Ovary (tissue), 9 donors: ENCODE results near the gene DSCAML1. TPM values are rescaled to one million over a fixed set of nuclear protein-coding genes. Genes with fewer than 3 reads are reported as not detected.

Source experiments
- DNase-seq, 5 donors: peaks; one replicate each; pipeline ENCODE4 v3.0.0-alpha.2; 2019 to 2020
- H3K27ac ChIP-seq, 2 donors: fragments of 200-600 bp; one replicate each; pipeline versions ENCODE4 v1.5.1 to v1.8.0; 2019 to 2022
- H3K27me3 ChIP-seq: fragments of 200-600 bp; one replicate; pipeline ENCODE4 v1.8.0; 2022
- H3K36me3 ChIP-seq: fragments of 200-600 bp; sonication (generic); one replicate; pipeline ENCODE4 v1.5.1; 2019
- H3K4me1 ChIP-seq: one replicate; pipeline ENCODE4 v1.8.1; 2013; ENCODE audit warnings: mild to moderate bottlenecking, moderate library complexity; ENCODE audit not compliant: insufficient read depth
- H3K4me3 ChIP-seq: fragments of 200-600 bp; sonication (generic); one replicate; pipeline ENCODE4 v1.5.1; 2017
- H3K9me3 ChIP-seq, 2 donors: fragments of 200-600 bp in 1 of 2; sonication (generic) in 1 of 2; one replicate each; pipeline versions ENCODE4 v1.5.1 to v1.8.1; 2013 to 2019; ENCODE audit warnings: mild to moderate bottlenecking in 1 of 2, moderate library complexity in 1 of 2
- EP300 ChIP-seq: sonication (generic); formaldehyde crosslinking; IDR thresholded peaks from one replicate; pipeline ENCODE4 v1.6.1; 2017; ENCODE audit warnings: antibody characterized with exemption
- POLR2A ChIP-seq: fragments of 450-650 bp; IDR thresholded peaks from one replicate; pipeline ENCODE4 v1.6.1; 2017; ENCODE audit warnings: antibody characterized with exemption, mild to moderate bottlenecking, moderate library complexity
- WGBS, 3 donors: extraction: QIAGEN DNeasy Blood & Tissue Kit in 1 of 3; methylation state at CpG; one replicate each; pipeline versions ENCODE4 v1.1.5 to v1.1.7; 2013 to 2017; 5-methylcytosine and 5-hydroxymethylcytosine counted together
- intact Hi-C, 4 donors: fragments of 100-400 bp; cut with DNase I; formaldehyde crosslinking; loops; one replicate each; pipeline versions ENCODE4 v1.11.0 to v1.15.1; 2022 to 2023
- polyA plus RNA-seq, 2 donors: library from polyadenylated mRNA; stranded (reverse); fragments of 200-250 nt in 1 of 2; fragments of 350-450 nt in 1 of 2; fragmentation: Illumina TruSeq in 1 of 2; extraction: RNeasy Lipid Tissue Mini Kit (QIAGEN cat#74804) in 1 of 2; gene quantifications; one replicate each; pipeline ENCODE4 v1.2.3, GENCODE V29; 2013 to 2014
- total RNA-seq, 7 donors: library from RNA; depleted of rRNA in 2 of 7; stranded (reverse); fragments of >200 nt in 2 of 7; fragmentation: NEBNext Ultra II Directional in 3 of 7; extraction: Animal tissue kit (Norgen Biotek cat#: 25700) in 3 of 7; gene quantifications; one replicate each; pipeline versions ENCODE4 v1.1.0 to v1.2.4, GENCODE V29; 2016 to 2023
- TF ChIP-seq, protein P1 (sequence below), 3 donors: fragments of 450-650 bp in 2 of 3; fragments of 200-600 bp in 1 of 3; IDR thresholded peaks; one replicate each; pipeline versions ENCODE4 v1.5.1 to v1.8.0; 2016 to 2022; ENCODE audit warnings: antibody characterized with exemption in 3 of 3, mild to moderate bottlenecking in 1 of 3
- donor health status: DM: no; HTN: no; CAD: no; lungs with moderate emphysema.
- donor health status: DM: no; HTN: no; CAD: no.
- donor health status: Bipolar disorder and iron deficiency.
- donor health status: DM: yes; HTN: yes; CAD: no.
- donor health status: DM: no; HTN: no; CAD: no.
- donor health status: DM: yes; HTN: yes; CAD: no.

Gene DSCAML1
- total and polyA plus RNA-seq, 9 donors = 0.77 to 16.5 (median 10.6) TPM

DNA sequence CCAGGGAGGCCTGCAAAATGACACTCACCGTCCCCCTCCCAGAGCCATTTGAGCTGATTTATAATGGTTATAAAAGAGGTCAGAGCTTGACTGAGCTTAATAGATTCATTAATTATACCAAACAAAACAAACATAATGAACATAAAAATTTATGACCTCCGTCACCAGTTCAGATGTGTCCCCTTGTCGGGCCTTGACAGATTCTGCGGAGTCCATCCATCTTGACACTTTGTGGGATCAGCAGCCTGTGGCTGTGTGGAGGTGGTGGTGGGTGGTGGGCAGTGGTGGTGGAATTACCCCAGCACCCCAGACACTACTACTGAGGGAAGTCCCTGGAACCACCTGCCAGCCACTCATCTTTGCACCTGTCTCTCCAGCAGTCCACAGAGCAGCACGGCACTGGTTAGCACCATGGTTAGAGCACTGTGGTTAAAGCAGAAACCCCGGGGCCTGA, 83.5 kb downstream of the DSCAML1 start:
- no peaks in the 10 kb centered on the region for H3K9me3 ChIP-seq
- 88 to 96% (median 90%) methylated on average over 6 of the region's 6 CpGs for WGBS, 3 donors
- H3K27me3 ChIP-seq = no peaks in the 10 kb centered on the region
- intact Hi-C loops = loop anchor here in 1 of 4 donors (5.0 kb wide), 1 partner anchor 256 kb away; no protein-coding TSS in a partner anchor
- no peak overlapping the region for H3K4me3 ChIP-seq
- H3K27ac ChIP-seq = no peak overlapping the region
- H3K36me3 ChIP-seq = no peaks in the 10 kb centered on the region
- TF ChIP-seq POLR2A (no peak), EP300 (no peak)
- TF ChIP-seq, protein P1, sequence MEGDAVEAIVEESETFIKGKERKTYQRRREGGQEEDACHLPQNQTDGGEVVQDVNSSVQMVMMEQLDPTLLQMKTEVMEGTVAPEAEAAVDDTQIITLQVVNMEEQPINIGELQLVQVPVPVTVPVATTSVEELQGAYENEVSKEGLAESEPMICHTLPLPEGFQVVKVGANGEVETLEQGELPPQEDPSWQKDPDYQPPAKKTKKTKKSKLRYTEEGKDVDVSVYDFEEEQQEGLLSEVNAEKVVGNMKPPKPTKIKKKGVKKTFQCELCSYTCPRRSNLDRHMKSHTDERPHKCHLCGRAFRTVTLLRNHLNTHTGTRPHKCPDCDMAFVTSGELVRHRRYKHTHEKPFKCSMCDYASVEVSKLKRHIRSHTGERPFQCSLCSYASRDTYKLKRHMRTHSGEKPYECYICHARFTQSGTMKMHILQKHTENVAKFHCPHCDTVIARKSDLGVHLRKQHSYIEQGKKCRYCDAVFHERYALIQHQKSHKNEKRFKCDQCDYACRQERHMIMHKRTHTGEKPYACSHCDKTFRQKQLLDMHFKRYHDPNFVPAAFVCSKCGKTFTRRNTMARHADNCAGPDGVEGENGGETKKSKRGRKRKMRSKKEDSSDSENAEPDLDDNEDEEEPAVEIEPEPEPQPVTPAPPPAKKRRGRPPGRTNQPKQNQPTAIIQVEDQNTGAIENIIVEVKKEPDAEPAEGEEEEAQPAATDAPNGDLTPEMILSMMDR (IDR thresholded peaks at IDR 0.05) = no peak
- DNase-seq = no peak
- no peaks in the 10 kb centered on the region for H3K4me1 ChIP-seq

DNA sequence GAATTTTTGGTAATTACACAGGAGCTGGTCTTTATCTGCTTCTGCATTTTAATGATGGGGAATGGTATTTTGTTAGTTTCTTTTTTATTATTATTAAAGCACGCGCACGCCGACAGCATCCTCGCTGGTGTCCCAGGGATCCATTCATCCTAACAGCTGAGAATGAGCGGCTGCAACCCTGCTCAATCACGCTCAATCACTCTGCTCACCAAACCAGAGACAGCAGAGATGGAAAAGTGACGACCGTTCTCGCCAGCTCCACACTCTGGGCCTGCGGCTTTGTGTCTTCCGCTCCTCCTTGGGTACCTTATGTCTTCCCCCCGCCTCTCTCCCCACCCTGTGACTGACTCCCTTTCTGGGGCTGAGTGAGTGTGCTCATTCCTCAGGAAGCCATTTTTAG, 84.5 kb downstream of the DSCAML1 start:
- Histone ChIP-seq H3K4me3 (no peak overlapping the region), H3K4me1 (no peaks in the 10 kb centered on the region), H3K27me3 (no peaks in the 10 kb centered on the region), H3K9me3 (no peaks in the 10 kb centered on the region), H3K36me3 (no peaks in the 10 kb centered on the region), H3K27ac (no peak overlapping the region)
- intact Hi-C loops = loop anchor here in 1 of 4 donors (5.0 kb wide), 1 partner anchor 255 kb away; no protein-coding TSS in a partner anchor
- DNase-seq = no peak
- no peak for TF ChIP-seq EP300
- 94 to 96% (median 96%) methylated on average over 13 of the region's 13 CpGs for WGBS, 3 donors

DNA sequence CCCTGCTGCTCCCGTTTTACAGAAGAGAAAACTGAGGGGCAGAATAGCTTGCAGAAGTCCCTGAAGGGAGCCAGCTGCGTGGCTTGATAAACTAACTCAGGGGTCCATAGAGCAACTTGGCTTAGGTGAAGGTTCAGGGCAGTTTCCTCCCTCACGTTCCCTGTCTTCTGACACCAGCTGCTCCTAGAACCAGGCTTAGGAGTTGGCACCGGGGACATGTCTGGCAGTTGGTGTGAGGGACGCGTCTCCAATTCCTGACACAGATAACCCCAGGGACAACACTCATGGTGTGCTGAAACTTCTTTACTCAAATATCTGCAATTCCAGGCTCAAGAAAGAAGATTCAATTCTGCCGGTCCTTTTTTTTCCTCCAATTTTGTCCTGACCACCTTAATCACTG, 85.7 kb downstream of the DSCAML1 start:
- intact Hi-C loops = loop anchor here in 1 of 4 donors (5.0 kb wide), 1 partner anchor 254 kb away; no protein-coding TSS in a partner anchor
- H3K9me3 ChIP-seq = no peaks in the 10 kb centered on the region
- 35 to 66% (median 52%) methylated on average over 7 of the region's 7 CpGs for WGBS, 3 donors
- H3K4me3 ChIP-seq = no peak overlapping the region
- no peaks in the 10 kb centered on the region for H3K27me3 ChIP-seq
- TF ChIP-seq EP300 (no peak), POLR2A (no peak)
- TF ChIP-seq, protein P1 (IDR thresholded peaks at IDR 0.05) = no peak
- no peaks in the 10 kb centered on the region for H3K4me1 ChIP-seq
- H3K27ac ChIP-seq = no peak overlapping the region
- no peaks in the 10 kb centered on the region for H3K36me3 ChIP-seq
- no peak for DNase-seq

DNA sequence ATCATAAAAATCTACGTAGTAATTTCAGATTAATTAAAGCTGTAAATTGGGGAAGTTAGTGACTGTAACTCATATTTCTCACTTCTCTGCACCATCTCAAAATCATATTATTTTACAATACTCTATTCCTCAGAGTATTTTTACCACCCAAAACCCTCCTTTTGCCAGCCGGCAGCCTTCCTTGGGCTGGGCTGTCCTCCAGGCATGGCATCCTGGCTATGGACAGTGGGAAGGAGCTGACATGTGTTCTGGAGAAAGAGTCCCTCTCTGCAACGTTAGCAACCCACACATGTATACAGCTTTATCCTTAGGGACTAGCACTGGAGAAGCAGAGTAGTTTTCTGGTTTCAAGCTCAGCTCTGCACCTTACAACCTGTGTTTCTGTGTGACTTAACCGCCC, 86.8 kb downstream of the DSCAML1 start:
- Histone ChIP-seq H3K9me3 (no peaks in the 10 kb centered on the region), H3K4me1 (no peaks in the 10 kb centered on the region), H3K27me3 (no peaks in the 10 kb centered on the region), H3K36me3 (no peaks in the 10 kb centered on the region), H3K27ac (no peak overlapping the region), H3K4me3 (no peak overlapping the region)
- WGBS, 3 donors = 84 to 95% (median 89%) methylated on average over 4 of the region's 4 CpGs
- TF ChIP-seq POLR2A (no peak), EP300 (no peak)
- TF ChIP-seq, protein P1 (IDR thresholded peaks at IDR 0.05) = no peak
- no peak for DNase-seq
- intact Hi-C loops = loop anchor here in 1 of 4 donors (5.0 kb wide), 1 partner anchor 253 kb away; no protein-coding TSS in a partner anchor

DNA sequence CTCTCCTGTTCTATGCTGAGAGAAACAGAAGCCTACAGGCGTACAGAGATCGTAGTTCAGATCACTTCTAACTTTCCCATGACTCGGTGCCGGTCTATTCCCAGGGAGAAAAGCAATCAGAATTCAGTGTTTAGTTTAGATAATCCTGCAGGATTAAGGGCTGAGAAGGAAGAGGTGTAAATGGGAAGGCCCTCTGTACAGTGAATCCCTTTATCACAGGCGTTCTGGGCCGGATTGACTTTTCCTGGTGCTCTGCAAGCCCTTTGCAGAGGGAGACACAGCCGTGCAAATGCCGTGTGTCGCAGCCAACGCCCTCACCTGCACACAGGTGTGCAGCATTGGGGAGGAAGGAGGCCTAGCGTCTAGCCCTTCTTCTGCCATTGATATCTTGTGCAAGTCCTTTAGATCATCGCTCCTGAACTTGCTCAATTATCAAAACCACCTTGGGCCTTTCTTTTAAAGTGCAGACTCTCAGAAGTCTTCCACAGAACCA, 90.6 kb downstream of the DSCAML1 start:
- TF ChIP-seq, protein P1 (IDR thresholded peaks at IDR 0.05) = no peak
- TF ChIP-seq EP300 (no peak), POLR2A (no peak)
- Histone ChIP-seq H3K9me3 (no peaks in the 10 kb centered on the region), H3K36me3 (no peaks in the 10 kb centered on the region), H3K4me1 (no peaks in the 10 kb centered on the region), H3K4me3 (no peak overlapping the region), H3K27ac (no peak overlapping the region), H3K27me3 (no peaks in the 10 kb centered on the region)
- intact Hi-C loops = no loop called here
- 93 to 97% (median 95%) methylated on average over 12 of the region's 12 CpGs for WGBS, 3 donors
- DNase-seq = no peak
